OCI-LY7 (cell line): ENCODE measurements around the gene DBN1. TPM values are rescaled to one million over a fixed set of nuclear protein-coding genes. Genes with fewer than 3 reads are reported as not detected.
A peak's percentile ranks its signal among the peaks of the same experiment; 100 is the strongest.

ENCODE experiments used
- BruUV-seq: library from RNA; stranded (reverse); fragments of 400-500 nt; replicated peaks from 2 replicates; lab custom pipeline; 2021; lab: Mats Ljungman, UMichigan
- CTCF ChIA-PET: fragments of 300-600 bp; sonication (Branson Sonifier 250); formaldehyde crosslinking; loops from one replicate; lab custom pipeline; 2022; ENCODE audit warnings: antibody characterized with exemption; ENCODE audit not compliant: unreplicated experiment; lab: Charles Lee
- POLR2A ChIA-PET: fragments of 300-600 bp; sonication (Branson Sonifier 250); formaldehyde crosslinking; loops from one replicate; lab custom pipeline; 2022; ENCODE audit warnings: antibody characterized with exemption; lab: Charles Lee
- DNase-seq: peaks from one replicate; pipeline ENCODE4 v3.0.0-alpha.2; 2015; ENCODE audit warnings: low spot score
- H2AFZ ChIP-seq: fragments of 200-600 bp; sonication (generic), shearing (Covaris generic); 2 replicates; pipeline ENCODE4 v1.6.1; 2014; ENCODE audit warnings: mild to moderate bottlenecking, antibody characterized with exemption, low read length, moderate library complexity
- H3K27ac ChIP-seq: fragments of 200-600 bp; sonication (generic); 2 replicates; pipeline ENCODE4 v1.5.1; 2014; ENCODE audit warnings: mixed run types, low read depth, mild to moderate bottlenecking, moderate library complexity, low read length, inconsistent platforms; ENCODE audit not compliant: poor library complexity, severe bottlenecking
- H3K36me3 ChIP-seq: fragments of 200-600 bp; sonication (generic); 2 replicates; pipeline ENCODE4 v1.6.1; 2014; ENCODE audit warnings: mild to moderate bottlenecking, antibody characterized with exemption, low read length, moderate library complexity, mixed read lengths; ENCODE audit not compliant: insufficient read depth
- H3K4me1 ChIP-seq: fragments of 200-600 bp; sonication (generic); 2 replicates; pipeline ENCODE4 v1.5.1; 2014; ENCODE audit warnings: mild to moderate bottlenecking, low read length; ENCODE audit not compliant: insufficient read depth, poor library complexity, severe bottlenecking
- H3K4me2 ChIP-seq: fragments of 200-600 bp; sonication (generic); 2 replicates; pipeline ENCODE4 v1.6.1; 2014; ENCODE audit warnings: mild to moderate bottlenecking, low read length
- H3K4me3 ChIP-seq: fragments of 200-600 bp; sonication (generic); 2 replicates; pipeline ENCODE4 v1.5.1; 2014; ENCODE audit warnings: mild to moderate bottlenecking, low read depth, low read length; ENCODE audit not compliant: poor library complexity, severe bottlenecking
- H3K79me2 ChIP-seq: fragments of 200-600 bp; sonication (generic); 2 replicates; pipeline ENCODE4 v1.6.1; 2016; ENCODE audit warnings: low read depth, mild to moderate bottlenecking, low read length, moderate library complexity, mixed read lengths; ENCODE audit not compliant: insufficient read depth
- H3K9me2 ChIP-seq: fragments of 200-600 bp; sonication (generic); 2 replicates; pipeline ENCODE4 v1.6.1; 2016; ENCODE audit warnings: mild to moderate bottlenecking, low read length, mixed read lengths; ENCODE audit not compliant: insufficient read depth
- H3K9me3 ChIP-seq: fragments of 200-600 bp; sonication (generic); 2 replicates; pipeline ENCODE4 v1.6.1; 2014; ENCODE audit warnings: mild to moderate bottlenecking, mixed run types, low read length, mixed read lengths
- H4K20me1 ChIP-seq: fragments of 200-600 bp; sonication (generic); 2 replicates; pipeline ENCODE4 v1.6.1; 2014; ENCODE audit warnings: mild to moderate bottlenecking, antibody characterized with exemption, low read length, moderate library complexity, mixed read lengths; ENCODE audit not compliant: insufficient read depth
- CTCF ChIP-seq: fragments of 200-600 bp; sonication (generic); conservative IDR thresholded peaks from 2 replicates; pipeline ENCODE4 v1.5.1; 2014; ENCODE audit warnings: mild to moderate bottlenecking, antibody characterized with exemption, low read length, moderate library complexity, mixed read lengths
- EZH2phosphoT487 ChIP-seq: fragments of 200-600 bp; sonication (generic); IDR thresholded peaks from 2 replicates; pipeline ENCODE4 v1.6.1; 2018; ENCODE audit warnings: low read depth, borderline replicate concordance, mild to moderate bottlenecking, mixed run types, antibody characterized with exemption, low read length, moderate library complexity, mixed read lengths
- intact Hi-C: fragments of 100-400 bp; cut with micrococcal nuclease; formaldehyde crosslinking; loops from one replicate; pipeline ENCODE4 v1.10.0; 2022; ENCODE audit not compliant: unreplicated experiment
- total RNA-seq, 2 experiments: library from RNA; depleted of rRNA in 1 of 2; stranded (reverse); fragments of >200 nt in 1 of 2; shearing (Covaris generic) in 1 of 2; gene quantifications; 2 replicates each; pipeline ENCODE4 v1.2.3, GENCODE V29; 2014 to 2022

DBN1 gene
- total RNA-seq, 2 experiments from 2014 or later, result 11.7 to 22.0 TPM

GRCh38 chr5:177520271-177520670, 46.8 kb upstream of the DBN1 start:
- ChIA-PET POLR2A (interaction anchor here (0.7 to 1.5 kb wide), 3 partner anchors 11 to 26 kb away, joined by 3 to 4 read pairs (median 3); partner anchors contain the start of gene DOK3), CTCF (interaction anchor here (0.6 kb wide), 1 partner anchor 118 kb away, joined by 3 read pairs; no protein-coding TSS in a partner anchor)
- Histone ChIP-seq H4K20me1 (no peaks in the 10 kb centered on the region), H3K4me2 (peak overlapping the region; percentile 60), H3K9me2 (no peaks in the 10 kb centered on the region), H3K9me3 (no peaks in the 10 kb centered on the region), H3K27ac (peak overlapping the region; percentile 55), H3K79me2 (peaks cover 31% of the 10 kb centered on the region), H2AFZ (no peak overlapping the region), H3K4me1 (peaks cover 38% of the 10 kb centered on the region), H3K36me3 (peaks cover 69% of the 10 kb centered on the region), H3K4me3 (no peak overlapping the region)
- no TSS peak for BruUV-seq
- TF ChIP-seq EZH2phosphoT487, result no peak
- no peak for TF ChIP-seq CTCF
- DNase-seq, result no peak
- intact Hi-C loops, result no loop called here

GRCh38 chr5:177519463-177520235, 46.2 kb upstream of the DBN1 start:
- Histone ChIP-seq H3K36me3 (peaks cover 69% of the 10 kb centered on the region), H3K9me2 (no peaks in the 10 kb centered on the region), H4K20me1 (no peaks in the 10 kb centered on the region), H3K4me2 (peak overlapping the region; percentile 60), H3K4me1 (peaks cover 42% of the 10 kb centered on the region), H3K4me3 (peak overlapping the region; percentile 38), H3K27ac (no peak overlapping the region), H2AFZ (no peak overlapping the region), H3K9me3 (no peaks in the 10 kb centered on the region), H3K79me2 (peaks cover 38% of the 10 kb centered on the region)
- no TSS peak for BruUV-seq
- CTCF ChIA-PET, result no interaction called here
- DNase-seq, result no peak
- TF ChIP-seq CTCF (no peak), EZH2phosphoT487 (no peak)
- intact Hi-C loops, result no loop called here
- POLR2A ChIA-PET, result interaction anchor here (0.7 kb wide), 1 partner anchor 25 kb away, joined by 3 read pairs; no protein-coding TSS in a partner anchor
